WTC11 (cell line): Measurements from ENCODE around the gene KLC1.

Source experiments
- OVOL2 ChIP-seq: fragments of 250-450 bp; sonication (Bioruptor Pico); IDR thresholded peaks from 2 replicates; pipeline ENCODE4 v1.9.0; 2021; ENCODE audit warnings: mild to moderate bottlenecking, borderline replicate concordance
- ZNF263 ChIP-seq: sonication (generic); formaldehyde crosslinking; IDR thresholded peaks from 2 replicates; pipeline ENCODE4 v1.8.1; 2022; ENCODE audit warnings: low read depth, mild to moderate bottlenecking, moderate library complexity, missing genetic modification reagents
- ZNF396 ChIP-seq: fragments of 250-450 bp; sonication (Bioruptor Pico); IDR thresholded peaks from 2 replicates; pipeline ENCODE4 v1.8.0; 2021; ENCODE audit warnings: mild to moderate bottlenecking, moderate library complexity, borderline replicate concordance
- TF ChIP-seq, protein P1 (sequence below): fragments of 200-600 bp; IDR thresholded peaks from 2 replicates; pipeline ENCODE4 v1.8.0; 2022; ENCODE audit warnings: antibody characterized with exemption
- TF ChIP-seq, protein P2 (sequence below): sonication (generic); formaldehyde crosslinking; IDR thresholded peaks from 2 replicates; pipeline ENCODE4 v1.8.1; 2022; ENCODE audit warnings: missing genetic modification reagents, borderline replicate concordance
- TF ChIP-seq, protein P3 (sequence below): sonication (generic); formaldehyde crosslinking; IDR thresholded peaks from 2 replicates; pipeline ENCODE4 v1.8.0; 2023; ENCODE audit warnings: missing genetic modification reagents, mild to moderate bottlenecking, borderline replicate concordance
- TF ChIP-seq, protein P4 (sequence below): sonication (generic); formaldehyde crosslinking; IDR thresholded peaks from 2 replicates; pipeline ENCODE4 v1.8.1; 2023; ENCODE audit warnings: mild to moderate bottlenecking, missing genetic modification reagents
- TF ChIP-seq, protein P5 (sequence below): sonication (generic); formaldehyde crosslinking; IDR thresholded peaks from 2 replicates; pipeline ENCODE4 v1.8.1; 2023; ENCODE audit warnings: mild to moderate bottlenecking, moderate library complexity, missing genetic modification reagents
- TF ChIP-seq, protein P6 (sequence below): sonication (generic); formaldehyde crosslinking; IDR thresholded peaks from 2 replicates; pipeline ENCODE4 v1.8.1; 2022; ENCODE audit warnings: low read depth, mild to moderate bottlenecking, moderate library complexity, missing genetic modification reagents, borderline replicate concordance

DNA sequence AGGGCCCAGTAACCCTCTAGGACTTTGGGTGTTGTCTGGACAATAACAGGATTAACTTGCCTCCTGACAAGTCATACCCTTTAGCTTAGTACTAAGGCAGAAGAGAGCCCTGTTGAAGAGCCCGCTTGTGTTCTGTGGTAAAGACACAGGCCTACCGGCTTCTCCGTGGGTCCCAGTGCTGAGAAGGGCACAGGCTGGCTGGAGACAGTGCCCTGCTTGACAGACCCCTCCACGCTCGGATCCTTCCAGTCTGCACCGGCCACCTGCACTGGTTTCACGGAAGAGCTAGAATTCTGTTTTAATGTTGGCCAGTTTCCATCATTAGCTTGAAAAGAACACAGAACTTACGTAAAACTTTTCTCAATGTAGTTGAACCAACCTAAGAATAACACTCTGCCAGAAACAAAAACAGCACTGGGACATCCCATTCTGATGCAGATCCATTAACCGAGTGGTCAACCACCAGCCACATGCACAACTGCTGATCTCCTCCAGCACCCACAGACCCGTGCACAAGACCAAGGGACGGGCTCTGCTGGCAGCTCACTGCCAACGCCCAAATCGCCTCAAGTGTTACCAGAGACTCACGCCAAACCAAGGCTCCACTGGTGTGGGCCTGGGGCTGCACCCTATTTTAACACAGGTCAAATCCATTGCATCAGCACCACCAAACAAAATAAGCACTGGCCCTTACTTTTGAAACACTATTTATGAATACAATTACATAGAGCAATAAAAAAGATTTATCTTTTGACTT lies 113.7 kb downstream of the KLC1 start:
- TF ChIP-seq, protein P1, sequence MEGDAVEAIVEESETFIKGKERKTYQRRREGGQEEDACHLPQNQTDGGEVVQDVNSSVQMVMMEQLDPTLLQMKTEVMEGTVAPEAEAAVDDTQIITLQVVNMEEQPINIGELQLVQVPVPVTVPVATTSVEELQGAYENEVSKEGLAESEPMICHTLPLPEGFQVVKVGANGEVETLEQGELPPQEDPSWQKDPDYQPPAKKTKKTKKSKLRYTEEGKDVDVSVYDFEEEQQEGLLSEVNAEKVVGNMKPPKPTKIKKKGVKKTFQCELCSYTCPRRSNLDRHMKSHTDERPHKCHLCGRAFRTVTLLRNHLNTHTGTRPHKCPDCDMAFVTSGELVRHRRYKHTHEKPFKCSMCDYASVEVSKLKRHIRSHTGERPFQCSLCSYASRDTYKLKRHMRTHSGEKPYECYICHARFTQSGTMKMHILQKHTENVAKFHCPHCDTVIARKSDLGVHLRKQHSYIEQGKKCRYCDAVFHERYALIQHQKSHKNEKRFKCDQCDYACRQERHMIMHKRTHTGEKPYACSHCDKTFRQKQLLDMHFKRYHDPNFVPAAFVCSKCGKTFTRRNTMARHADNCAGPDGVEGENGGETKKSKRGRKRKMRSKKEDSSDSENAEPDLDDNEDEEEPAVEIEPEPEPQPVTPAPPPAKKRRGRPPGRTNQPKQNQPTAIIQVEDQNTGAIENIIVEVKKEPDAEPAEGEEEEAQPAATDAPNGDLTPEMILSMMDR, result no peak
- TF ChIP-seq, protein P2, sequence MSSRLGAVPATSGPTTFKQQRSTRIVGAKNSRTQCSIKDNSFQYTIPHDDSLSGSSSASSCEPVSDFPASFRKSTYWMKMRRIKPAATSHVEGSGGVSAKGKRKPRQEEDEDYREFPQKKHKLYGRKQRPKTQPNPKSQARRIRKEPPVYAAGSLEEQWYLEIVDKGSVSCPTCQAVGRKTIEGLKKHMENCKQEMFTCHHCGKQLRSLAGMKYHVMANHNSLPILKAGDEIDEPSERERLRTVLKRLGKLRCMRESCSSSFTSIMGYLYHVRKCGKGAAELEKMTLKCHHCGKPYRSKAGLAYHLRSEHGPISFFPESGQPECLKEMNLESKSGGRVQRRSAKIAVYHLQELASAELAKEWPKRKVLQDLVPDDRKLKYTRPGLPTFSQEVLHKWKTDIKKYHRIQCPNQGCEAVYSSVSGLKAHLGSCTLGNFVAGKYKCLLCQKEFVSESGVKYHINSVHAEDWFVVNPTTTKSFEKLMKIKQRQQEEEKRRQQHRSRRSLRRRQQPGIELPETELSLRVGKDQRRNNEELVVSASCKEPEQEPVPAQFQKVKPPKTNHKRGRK (CRISPR knock-in tag), result no peak
- TF ChIP-seq ZNF396 (CRISPR knock-in tag) (no peak), OVOL2 (no peak), ZNF263 (CRISPR knock-in tag) (no peak)
- TF ChIP-seq, protein P3, sequence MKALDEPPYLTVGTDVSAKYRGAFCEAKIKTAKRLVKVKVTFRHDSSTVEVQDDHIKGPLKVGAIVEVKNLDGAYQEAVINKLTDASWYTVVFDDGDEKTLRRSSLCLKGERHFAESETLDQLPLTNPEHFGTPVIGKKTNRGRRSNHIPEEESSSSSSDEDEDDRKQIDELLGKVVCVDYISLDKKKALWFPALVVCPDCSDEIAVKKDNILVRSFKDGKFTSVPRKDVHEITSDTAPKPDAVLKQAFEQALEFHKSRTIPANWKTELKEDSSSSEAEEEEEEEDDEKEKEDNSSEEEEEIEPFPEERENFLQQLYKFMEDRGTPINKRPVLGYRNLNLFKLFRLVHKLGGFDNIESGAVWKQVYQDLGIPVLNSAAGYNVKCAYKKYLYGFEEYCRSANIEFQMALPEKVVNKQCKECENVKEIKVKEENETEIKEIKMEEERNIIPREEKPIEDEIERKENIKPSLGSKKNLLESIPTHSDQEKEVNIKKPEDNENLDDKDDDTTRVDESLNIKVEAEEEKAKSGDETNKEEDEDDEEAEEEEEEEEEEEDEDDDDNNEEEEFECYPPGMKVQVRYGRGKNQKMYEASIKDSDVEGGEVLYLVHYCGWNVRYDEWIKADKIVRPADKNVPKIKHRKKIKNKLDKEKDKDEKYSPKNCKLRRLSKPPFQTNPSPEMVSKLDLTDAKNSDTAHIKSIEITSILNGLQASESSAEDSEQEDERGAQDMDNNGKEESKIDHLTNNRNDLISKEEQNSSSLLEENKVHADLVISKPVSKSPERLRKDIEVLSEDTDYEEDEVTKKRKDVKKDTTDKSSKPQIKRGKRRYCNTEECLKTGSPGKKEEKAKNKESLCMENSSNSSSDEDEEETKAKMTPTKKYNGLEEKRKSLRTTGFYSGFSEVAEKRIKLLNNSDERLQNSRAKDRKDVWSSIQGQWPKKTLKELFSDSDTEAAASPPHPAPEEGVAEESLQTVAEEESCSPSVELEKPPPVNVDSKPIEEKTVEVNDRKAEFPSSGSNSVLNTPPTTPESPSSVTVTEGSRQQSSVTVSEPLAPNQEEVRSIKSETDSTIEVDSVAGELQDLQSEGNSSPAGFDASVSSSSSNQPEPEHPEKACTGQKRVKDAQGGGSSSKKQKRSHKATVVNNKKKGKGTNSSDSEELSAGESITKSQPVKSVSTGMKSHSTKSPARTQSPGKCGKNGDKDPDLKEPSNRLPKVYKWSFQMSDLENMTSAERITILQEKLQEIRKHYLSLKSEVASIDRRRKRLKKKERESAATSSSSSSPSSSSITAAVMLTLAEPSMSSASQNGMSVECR (CRISPR knock-in tag), result no peak
- TF ChIP-seq, protein P4, sequence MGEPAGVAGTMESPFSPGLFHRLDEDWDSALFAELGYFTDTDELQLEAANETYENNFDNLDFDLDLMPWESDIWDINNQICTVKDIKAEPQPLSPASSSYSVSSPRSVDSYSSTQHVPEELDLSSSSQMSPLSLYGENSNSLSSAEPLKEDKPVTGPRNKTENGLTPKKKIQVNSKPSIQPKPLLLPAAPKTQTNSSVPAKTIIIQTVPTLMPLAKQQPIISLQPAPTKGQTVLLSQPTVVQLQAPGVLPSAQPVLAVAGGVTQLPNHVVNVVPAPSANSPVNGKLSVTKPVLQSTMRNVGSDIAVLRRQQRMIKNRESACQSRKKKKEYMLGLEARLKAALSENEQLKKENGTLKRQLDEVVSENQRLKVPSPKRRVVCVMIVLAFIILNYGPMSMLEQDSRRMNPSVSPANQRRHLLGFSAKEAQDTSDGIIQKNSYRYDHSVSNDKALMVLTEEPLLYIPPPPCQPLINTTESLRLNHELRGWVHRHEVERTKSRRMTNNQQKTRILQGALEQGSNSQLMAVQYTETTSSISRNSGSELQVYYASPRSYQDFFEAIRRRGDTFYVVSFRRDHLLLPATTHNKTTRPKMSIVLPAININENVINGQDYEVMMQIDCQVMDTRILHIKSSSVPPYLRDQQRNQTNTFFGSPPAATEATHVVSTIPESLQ (CRISPR knock-in tag), result no peak
- TF ChIP-seq, protein P5, sequence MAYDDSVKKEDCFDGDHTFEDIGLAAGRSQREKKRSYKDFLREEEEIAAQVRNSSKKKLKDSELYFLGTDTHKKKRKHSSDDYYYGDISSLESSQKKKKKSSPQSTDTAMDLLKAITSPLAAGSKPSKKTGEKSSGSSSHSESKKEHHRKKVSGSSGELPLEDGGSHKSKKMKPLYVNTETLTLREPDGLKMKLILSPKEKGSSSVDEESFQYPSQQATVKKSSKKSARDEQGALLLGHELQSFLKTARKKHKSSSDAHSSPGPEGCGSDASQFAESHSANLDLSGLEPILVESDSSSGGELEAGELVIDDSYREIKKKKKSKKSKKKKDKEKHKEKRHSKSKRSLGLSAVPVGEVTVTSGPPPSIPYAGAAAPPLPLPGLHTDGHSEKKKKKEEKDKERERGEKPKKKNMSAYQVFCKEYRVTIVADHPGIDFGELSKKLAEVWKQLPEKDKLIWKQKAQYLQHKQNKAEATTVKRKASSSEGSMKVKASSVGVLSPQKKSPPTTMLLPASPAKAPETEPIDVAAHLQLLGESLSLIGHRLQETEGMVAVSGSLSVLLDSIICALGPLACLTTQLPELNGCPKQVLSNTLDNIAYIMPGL, result no peak
- TF ChIP-seq, protein P6, sequence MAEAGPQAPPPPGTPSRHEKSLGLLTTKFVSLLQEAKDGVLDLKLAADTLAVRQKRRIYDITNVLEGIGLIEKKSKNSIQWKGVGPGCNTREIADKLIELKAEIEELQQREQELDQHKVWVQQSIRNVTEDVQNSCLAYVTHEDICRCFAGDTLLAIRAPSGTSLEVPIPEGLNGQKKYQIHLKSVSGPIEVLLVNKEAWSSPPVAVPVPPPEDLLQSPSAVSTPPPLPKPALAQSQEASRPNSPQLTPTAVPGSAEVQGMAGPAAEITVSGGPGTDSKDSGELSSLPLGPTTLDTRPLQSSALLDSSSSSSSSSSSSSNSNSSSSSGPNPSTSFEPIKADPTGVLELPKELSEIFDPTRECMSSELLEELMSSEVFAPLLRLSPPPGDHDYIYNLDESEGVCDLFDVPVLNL (CRISPR knock-in tag), result no peak
